HepG2 (cell line): ENCODE data around the gene COA3. TPM values are rescaled to one million over a fixed set of nuclear protein-coding genes. Genes with fewer than 3 reads are reported as not detected.
A peak's percentile ranks its signal among the peaks of the same experiment; 100 is the strongest.

Source experiments
- KDM5A ChIP-seq: fragments of 200-600 bp; sonication (generic); IDR thresholded peaks from 2 replicates; pipeline ENCODE4 v1.7.0; 2018; ENCODE audit warnings: antibody characterized with exemption, mild to moderate bottlenecking, low read length, borderline replicate concordance
- MEIS2 ChIP-seq: sonication (generic); formaldehyde crosslinking; IDR thresholded peaks from 2 replicates; pipeline ENCODE4 v1.9.0; 2021; ENCODE audit warnings: mild to moderate bottlenecking, missing genetic modification reagents
- NFKBIZ ChIP-seq: IDR thresholded peaks from 2 replicates; pipeline ENCODE4 v1.6.1; 2018; ENCODE audit warnings: missing genetic modification reagents, missing compliant biosample characterization
- STAT6 ChIP-seq: sonication (generic); formaldehyde crosslinking; IDR thresholded peaks from 2 replicates; pipeline ENCODE4 v1.4.0; 2020; ENCODE audit warnings: missing genetic modification reagents, mild to moderate bottlenecking, borderline replicate concordance
- TFDP1 ChIP-seq: IDR thresholded peaks from 2 replicates; pipeline ENCODE4 v1.6.1; 2016; ENCODE audit warnings: missing compliant biosample characterization, missing genetic modification reagents, borderline replicate concordance
- ZBTB43 ChIP-seq: sonication (generic); formaldehyde crosslinking; conservative IDR thresholded peaks from 2 replicates; pipeline ENCODE4 v1.4.0; 2020; ENCODE audit warnings: missing genetic modification reagents
- ZNF205 ChIP-seq: IDR thresholded peaks from 2 replicates; pipeline ENCODE4 v1.6.1; 2018; ENCODE audit warnings: missing biosample characterization, missing genetic modification reagents
- ZNF33A ChIP-seq: sonication (generic); formaldehyde crosslinking; IDR thresholded peaks from 2 replicates; pipeline ENCODE4 v1.5.1; 2020; ENCODE audit warnings: missing genetic modification reagents, mild to moderate bottlenecking, moderate library complexity, borderline replicate concordance
- ZNF460 ChIP-seq: sonication (generic); formaldehyde crosslinking; IDR thresholded peaks from 2 replicates; pipeline ENCODE4 v1.5.1; 2020; ENCODE audit warnings: missing genetic modification reagents, mild to moderate bottlenecking, borderline replicate concordance
- polyA plus RNA-seq, 8 experiments: library from polyadenylated mRNA; depleted of rRNA in 3 of 8; stranded (reverse) in 7 of 8; unstranded in 1 of 8; fragments of >200 nt; fragmentation: Illumina TruSeq in 4 of 8; extraction: Trizol in 4 of 8; gene quantifications; 2 replicates each; pipeline versions ENCODE4 v1.2.1 to v1.2.3, GENCODE V29; 2011 to 2016; ENCODE audit warnings: low read depth in 4 of 8, missing spikeins in 1 of 8, mixed read lengths in 1 of 8; ENCODE audit not compliant: insufficient read depth in 1 of 8
- total RNA-seq, 5 experiments: library from RNA; depleted of rRNA; stranded (reverse); fragments of >200 nt; fragmentation: Illumina TruSeq; extraction: Trizol; gene quantifications; 2 replicates each; pipeline ENCODE4 v1.2.3, GENCODE V29; 2016; ENCODE audit warnings: low read depth in 1 of 5
- TF ChIP-seq, protein P1 (sequence below): sonication (generic); formaldehyde crosslinking; IDR thresholded peaks from 2 replicates; pipeline ENCODE4 v1.8.1; 2023; ENCODE audit warnings: mild to moderate bottlenecking, inconsistent platforms, moderate library complexity, missing genetic modification reagents, borderline replicate concordance
- TF ChIP-seq, protein P2 (sequence below): sonication (generic); formaldehyde crosslinking; IDR thresholded peaks from 2 replicates; pipeline ENCODE4 v1.4.0; 2020; ENCODE audit warnings: missing genetic modification reagents
- TF ChIP-seq, protein P3 (sequence below): sonication (generic); formaldehyde crosslinking; IDR thresholded peaks from 2 replicates; pipeline ENCODE4 v1.8.0; 2022; ENCODE audit warnings: low read depth, missing genetic modification reagents

The COA3 gene
- total and polyA plus RNA-seq, 2 of the 13 experiments (the other 11 are each of a cell fraction or from before 2014, with no cell fraction given) = 133 to 202 TPM

GRCh38 chr17:42819939-42820535 is 21.5 kb upstream of the COA3 start (continued):
- TF ChIP-seq STAT6 (CRISPR knock-in tag) (no peak), MEIS2 (peak; percentile 48; the same call in 1 of the 2 replicates), TFDP1 (CRISPR knock-in tag) (no peak), NFKBIZ (CRISPR knock-in tag) (no peak), ZBTB43 (CRISPR knock-in tag) (no peak), KDM5A (0 out of 2 replicates have a peak, but pooled peaks have one; percentile 14), ZNF33A (no peak), ZNF205 (CRISPR knock-in tag) (no peak), ZNF460 (CRISPR knock-in tag) (no peak)
- TF ChIP-seq, protein P1, sequence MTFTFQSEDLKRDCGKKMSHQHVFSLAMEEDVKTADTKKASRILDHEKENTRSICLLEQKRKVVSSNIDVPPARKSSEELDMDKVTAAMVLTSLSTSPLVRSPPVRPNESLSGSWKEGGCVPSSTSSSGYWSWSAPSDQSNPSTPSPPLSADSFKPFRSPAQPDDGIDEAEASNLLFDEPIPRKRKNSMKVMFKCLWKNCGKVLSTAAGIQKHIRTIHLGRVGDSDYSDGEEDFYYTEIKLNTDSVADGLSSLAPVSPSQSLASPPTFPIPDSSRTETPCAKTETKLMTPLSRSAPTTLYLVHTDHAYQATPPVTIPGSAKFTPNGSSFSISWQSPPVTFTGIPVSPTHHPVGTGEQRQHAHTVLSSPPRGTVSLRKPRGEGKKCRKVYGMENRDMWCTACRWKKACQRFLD (CRISPR knock-in tag) = no peak
- TF ChIP-seq, protein P2, sequence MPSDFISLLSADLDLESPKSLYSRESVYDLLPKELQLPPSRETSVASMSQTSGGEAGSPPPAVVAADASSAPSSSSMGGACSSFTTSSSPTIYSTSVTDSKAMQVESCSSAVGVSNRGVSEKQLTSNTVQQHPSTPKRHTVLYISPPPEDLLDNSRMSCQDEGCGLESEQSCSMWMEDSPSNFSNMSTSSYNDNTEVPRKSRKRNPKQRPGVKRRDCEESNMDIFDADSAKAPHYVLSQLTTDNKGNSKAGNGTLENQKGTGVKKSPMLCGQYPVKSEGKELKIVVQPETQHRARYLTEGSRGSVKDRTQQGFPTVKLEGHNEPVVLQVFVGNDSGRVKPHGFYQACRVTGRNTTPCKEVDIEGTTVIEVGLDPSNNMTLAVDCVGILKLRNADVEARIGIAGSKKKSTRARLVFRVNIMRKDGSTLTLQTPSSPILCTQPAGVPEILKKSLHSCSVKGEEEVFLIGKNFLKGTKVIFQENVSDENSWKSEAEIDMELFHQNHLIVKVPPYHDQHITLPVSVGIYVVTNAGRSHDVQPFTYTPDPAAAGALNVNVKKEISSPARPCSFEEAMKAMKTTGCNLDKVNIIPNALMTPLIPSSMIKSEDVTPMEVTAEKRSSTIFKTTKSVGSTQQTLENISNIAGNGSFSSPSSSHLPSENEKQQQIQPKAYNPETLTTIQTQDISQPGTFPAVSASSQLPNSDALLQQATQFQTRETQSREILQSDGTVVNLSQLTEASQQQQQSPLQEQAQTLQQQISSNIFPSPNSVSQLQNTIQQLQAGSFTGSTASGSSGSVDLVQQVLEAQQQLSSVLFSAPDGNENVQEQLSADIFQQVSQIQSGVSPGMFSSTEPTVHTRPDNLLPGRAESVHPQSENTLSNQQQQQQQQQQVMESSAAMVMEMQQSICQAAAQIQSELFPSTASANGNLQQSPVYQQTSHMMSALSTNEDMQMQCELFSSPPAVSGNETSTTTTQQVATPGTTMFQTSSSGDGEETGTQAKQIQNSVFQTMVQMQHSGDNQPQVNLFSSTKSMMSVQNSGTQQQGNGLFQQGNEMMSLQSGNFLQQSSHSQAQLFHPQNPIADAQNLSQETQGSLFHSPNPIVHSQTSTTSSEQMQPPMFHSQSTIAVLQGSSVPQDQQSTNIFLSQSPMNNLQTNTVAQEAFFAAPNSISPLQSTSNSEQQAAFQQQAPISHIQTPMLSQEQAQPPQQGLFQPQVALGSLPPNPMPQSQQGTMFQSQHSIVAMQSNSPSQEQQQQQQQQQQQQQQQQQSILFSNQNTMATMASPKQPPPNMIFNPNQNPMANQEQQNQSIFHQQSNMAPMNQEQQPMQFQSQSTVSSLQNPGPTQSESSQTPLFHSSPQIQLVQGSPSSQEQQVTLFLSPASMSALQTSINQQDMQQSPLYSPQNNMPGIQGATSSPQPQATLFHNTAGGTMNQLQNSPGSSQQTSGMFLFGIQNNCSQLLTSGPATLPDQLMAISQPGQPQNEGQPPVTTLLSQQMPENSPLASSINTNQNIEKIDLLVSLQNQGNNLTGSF (CRISPR knock-in tag) = no peak
- TF ChIP-seq, protein P3, sequence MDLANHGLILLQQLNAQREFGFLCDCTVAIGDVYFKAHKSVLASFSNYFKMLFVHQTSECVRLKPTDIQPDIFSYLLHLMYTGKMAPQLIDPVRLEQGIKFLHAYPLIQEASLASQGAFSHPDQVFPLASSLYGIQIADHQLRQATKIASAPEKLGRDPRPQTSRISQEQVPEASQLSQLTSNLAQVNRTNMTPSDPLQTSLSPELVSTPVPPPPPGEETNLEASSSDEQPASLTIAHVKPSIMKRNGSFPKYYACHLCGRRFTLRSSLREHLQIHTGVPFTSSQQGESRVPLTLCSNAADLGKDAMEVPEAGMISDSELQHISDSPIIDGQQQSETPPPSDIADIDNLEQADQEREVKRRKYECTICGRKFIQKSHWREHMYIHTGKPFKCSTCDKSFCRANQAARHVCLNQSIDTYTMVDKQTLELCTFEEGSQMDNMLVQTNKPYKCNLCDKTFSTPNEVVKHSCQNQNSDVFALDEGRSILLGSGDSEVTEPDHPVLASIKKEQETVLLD (CRISPR knock-in tag) = no peak
